CD14-positive monocyte (primary cell): ENCODE results near the gene LIPK. TPM values are rescaled to one million over a fixed set of nuclear protein-coding genes. Genes with fewer than 3 reads are reported as not detected.
"Not testable (repeated sequence)": the region's sequence is repeated elsewhere in the genome, so short reads cannot be mapped to it uniquely, and the experiment has no call there.

ENCODE experiments used
- DNase-seq, 3 donors: peaks; one replicate each; pipeline ENCODE4 v3.0.0-alpha.2; 2011 to 2022
- H2AFZ ChIP-seq: 2 replicates; pipeline ENCODE4 v1.6.0; 2012; ENCODE audit warnings: mild to moderate bottlenecking, low read depth, low read length, inconsistent platforms; ENCODE audit not compliant: insufficient read depth, poor library complexity, severe bottlenecking
- H3K27ac ChIP-seq, 2 donors: 1 replicate in 1 of 2; 2 replicates in 1 of 2; pipeline ENCODE4 v1.5.1; 2012 to 2013; ENCODE audit warnings: low read length in 2 of 2, control low read depth in 1 of 2, inconsistent platforms in 1 of 2, low read depth in 1 of 2, mild to moderate bottlenecking in 1 of 2
- H3K27me3 ChIP-seq, 2 donors: one replicate each; pipeline versions ENCODE4 v1.6.0 to v1.6.1; 2011 to 2013; ENCODE audit warnings: low read length in 2 of 2; ENCODE audit not compliant: control insufficient read depth in 2 of 2, insufficient read depth in 2 of 2
- H3K36me3 ChIP-seq, 2 donors: replicated peaks in 1 of 2; 1 replicate in 1 of 2; 2 replicates in 1 of 2; pipeline versions ENCODE4 v1.5.1 to v1.6.1; 2012 to 2013; ENCODE audit warnings: low read length in 2 of 2, control low read depth in 1 of 2, inconsistent platforms in 1 of 2, mild to moderate bottlenecking in 1 of 2; ENCODE audit not compliant: insufficient read depth in 2 of 2, control insufficient read depth in 1 of 2
- H3K4me1 ChIP-seq, 2 donors: 1 replicate in 1 of 2; 2 replicates in 1 of 2; pipeline versions ENCODE4 v1.5.1 to v1.6.1; 2012 to 2013; ENCODE audit warnings: low read length in 2 of 2, control low read depth in 1 of 2, inconsistent platforms in 1 of 2, mild to moderate bottlenecking in 1 of 2, moderate library complexity in 1 of 2; ENCODE audit not compliant: insufficient read depth in 2 of 2, control insufficient read depth in 1 of 2
- H3K4me2 ChIP-seq: replicated peaks from 2 replicates; pipeline ENCODE3; 2012; ENCODE audit warnings: low read length, moderate library complexity, mild to moderate bottlenecking; ENCODE audit not compliant: poor library complexity, severe bottlenecking; ENCODE audit errors: extremely low read depth
- H3K4me3 ChIP-seq, 3 experiments: fragments of 200-600 bp in 1 of 3; sonication (generic) in 1 of 3; replicated peaks in 1 of 3; 1 replicate in 2 of 3; 2 replicates in 1 of 3; pipeline ENCODE4 v1.5.1; 2011 to 2013; ENCODE audit warnings: low read length in 3 of 3, mild to moderate bottlenecking in 3 of 3, control low read depth in 2 of 3, low read depth in 2 of 3, inconsistent platforms in 1 of 3, moderate library complexity in 1 of 3
- H3K79me2 ChIP-seq: 2 replicates; pipeline ENCODE4 v1.6.0; 2012; ENCODE audit warnings: mild to moderate bottlenecking, control low read depth, inconsistent platforms, low read length, moderate library complexity; ENCODE audit not compliant: insufficient read depth
- H3K9ac ChIP-seq: 2 replicates; pipeline ENCODE4 v1.6.0; 2017; ENCODE audit warnings: low read length, mild to moderate bottlenecking; ENCODE audit not compliant: insufficient read depth, poor library complexity, severe bottlenecking
- H3K9me3 ChIP-seq, 2 donors: replicated peaks in 1 of 2; 1 replicate in 1 of 2; 2 replicates in 1 of 2; pipeline versions ENCODE4 v1.5.1 to v1.6.1; 2012 to 2013; ENCODE audit warnings: low read length in 2 of 2, control low read depth in 1 of 2; ENCODE audit not compliant: control insufficient read depth in 1 of 2, insufficient read depth in 1 of 2
- H4K20me1 ChIP-seq: 2 replicates; pipeline ENCODE4 v1.6.0; 2012; ENCODE audit warnings: mild to moderate bottlenecking, low read length, control low read depth, moderate library complexity; ENCODE audit not compliant: insufficient read depth
- H3K27ac Mint-ChIP-seq, 7 donors: one replicate each; pipeline ENCODE4 v1.8.0; 2020; ENCODE audit warnings: mild to moderate bottlenecking in 7 of 7, mixed read lengths in 7 of 7, moderate library complexity in 6 of 7, inconsistent platforms in 2 of 7
- H3K27me3 Mint-ChIP-seq, 3 donors: one replicate each; pipeline ENCODE4 v1.8.0; 2021 to 2022; ENCODE audit warnings: low read depth in 3 of 3, mild to moderate bottlenecking in 3 of 3, mixed read lengths in 3 of 3, moderate library complexity in 3 of 3, inconsistent platforms in 1 of 3
- H3K36me3 Mint-ChIP-seq, 2 donors: one replicate each; pipeline ENCODE4 v1.8.0; 2020; ENCODE audit warnings: mixed read lengths in 2 of 2, inconsistent platforms in 1 of 2, mild to moderate bottlenecking in 1 of 2
- H3K4me1 Mint-ChIP-seq: one replicate; pipeline ENCODE4 v1.8.0; 2020; ENCODE audit warnings: mild to moderate bottlenecking, mixed read lengths
- H3K4me3 Mint-ChIP-seq, 2 donors: one replicate each; pipeline ENCODE4 v1.8.0; 2020; ENCODE audit warnings: mild to moderate bottlenecking in 2 of 2, mixed read lengths in 2 of 2, moderate library complexity in 1 of 2
- H3K9me3 Mint-ChIP-seq, 7 donors: one replicate each; pipeline ENCODE4 v1.8.0; 2020 to 2022; ENCODE audit warnings: mixed read lengths in 7 of 7, mild to moderate bottlenecking in 6 of 7, moderate library complexity in 6 of 7, inconsistent platforms in 2 of 7
- WGBS: methylation state at CpG from one replicate; pipeline ENCODE4 v1.1.5; 2013; ENCODE audit warnings: missing lambda C conversion rate; ENCODE audit not compliant: insufficient coverage; 5-methylcytosine and 5-hydroxymethylcytosine counted together
- intact Hi-C, 2 donors: fragments of 100-400 bp; cut with micrococcal nuclease; formaldehyde crosslinking; loops; one replicate each; pipeline versions ENCODE4 v1.15.0 to v1.15.1; 2023
- polyA plus RNA-seq, 3 donors: library from polyadenylated mRNA; depleted of rRNA in 1 of 3; unstranded in 2 of 3; stranded (reverse) in 1 of 3; fragments of 300-500 nt in 2 of 3; fragments of >200 nt in 1 of 3; fragmentation: Illumina TruSeq in 2 of 3; gene quantifications; 1 replicate in 2 of 3; 2 replicates in 1 of 3; pipeline ENCODE4 v1.2.3, GENCODE V29; 2012 to 2021
- TF ChIP-seq, protein P1 (sequence below): fragments of 200-600 bp; IDR thresholded peaks from one replicate; pipeline ENCODE4 v1.8.0; 2022; ENCODE audit warnings: antibody characterized with exemption, mild to moderate bottlenecking

LIPK gene
- polyA plus RNA-seq, 3 donors: not detected

DNA sequence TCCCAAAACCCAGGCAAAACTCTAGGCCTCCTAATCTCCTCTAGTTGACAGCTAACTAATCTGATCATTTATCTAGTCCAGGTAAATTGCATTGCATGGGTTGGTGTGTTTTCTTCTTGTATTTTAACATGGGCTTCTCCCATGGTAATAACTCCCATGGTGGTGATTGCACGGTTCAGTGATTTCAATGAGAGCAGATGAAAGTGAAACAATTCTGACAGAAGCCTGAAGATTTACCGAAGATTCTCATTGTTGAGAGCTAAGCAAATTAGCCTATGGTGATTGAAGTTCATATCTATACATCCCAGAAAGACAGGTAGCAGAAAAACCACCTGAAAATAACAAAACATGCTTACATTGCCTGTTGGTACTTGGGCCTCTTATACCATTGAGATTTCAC is 27.2 kb downstream of the LIPK start:
- H3K27me3 ChIP-seq: no peaks in the 10 kb centered on the region
- no peak overlapping the region for H3K9ac ChIP-seq
- H3K9me3 ChIP-seq: no peaks in the 10 kb centered on the region
- Mint-ChIP-seq H3K36me3 (no peaks in the 10 kb centered on the region), H3K4me3 (no peak overlapping the region), H3K4me1 (peaks cover 9% of the 10 kb centered on the region), H3K27me3 (peaks cover 0 to 3% (median 2%) of the 10 kb centered on the region in 3 donors), H3K9me3 (no peaks in the 10 kb centered on the region), H3K27ac (no peak overlapping the region)
- H3K79me2 ChIP-seq: no peaks in the 10 kb centered on the region
- no peaks in the 10 kb centered on the region for H3K36me3 ChIP-seq
- no peak overlapping the region for H2AFZ ChIP-seq
- peaks cover 0 to 6% of the 10 kb centered on the region in 2 donors for H3K4me1 ChIP-seq
- TF ChIP-seq, protein P1, sequence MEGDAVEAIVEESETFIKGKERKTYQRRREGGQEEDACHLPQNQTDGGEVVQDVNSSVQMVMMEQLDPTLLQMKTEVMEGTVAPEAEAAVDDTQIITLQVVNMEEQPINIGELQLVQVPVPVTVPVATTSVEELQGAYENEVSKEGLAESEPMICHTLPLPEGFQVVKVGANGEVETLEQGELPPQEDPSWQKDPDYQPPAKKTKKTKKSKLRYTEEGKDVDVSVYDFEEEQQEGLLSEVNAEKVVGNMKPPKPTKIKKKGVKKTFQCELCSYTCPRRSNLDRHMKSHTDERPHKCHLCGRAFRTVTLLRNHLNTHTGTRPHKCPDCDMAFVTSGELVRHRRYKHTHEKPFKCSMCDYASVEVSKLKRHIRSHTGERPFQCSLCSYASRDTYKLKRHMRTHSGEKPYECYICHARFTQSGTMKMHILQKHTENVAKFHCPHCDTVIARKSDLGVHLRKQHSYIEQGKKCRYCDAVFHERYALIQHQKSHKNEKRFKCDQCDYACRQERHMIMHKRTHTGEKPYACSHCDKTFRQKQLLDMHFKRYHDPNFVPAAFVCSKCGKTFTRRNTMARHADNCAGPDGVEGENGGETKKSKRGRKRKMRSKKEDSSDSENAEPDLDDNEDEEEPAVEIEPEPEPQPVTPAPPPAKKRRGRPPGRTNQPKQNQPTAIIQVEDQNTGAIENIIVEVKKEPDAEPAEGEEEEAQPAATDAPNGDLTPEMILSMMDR: no peak
- no peak overlapping the region for H3K4me2 ChIP-seq
- no CpG with 5 or more reads among the region's 2 CpGs for WGBS
- no peak overlapping the region for H3K4me3 ChIP-seq
- H3K27ac ChIP-seq: no peak overlapping the region
- DNase-seq: no peak
- intact Hi-C loops: no loop called here
- H4K20me1 ChIP-seq: no peaks in the 10 kb centered on the region

DNA sequence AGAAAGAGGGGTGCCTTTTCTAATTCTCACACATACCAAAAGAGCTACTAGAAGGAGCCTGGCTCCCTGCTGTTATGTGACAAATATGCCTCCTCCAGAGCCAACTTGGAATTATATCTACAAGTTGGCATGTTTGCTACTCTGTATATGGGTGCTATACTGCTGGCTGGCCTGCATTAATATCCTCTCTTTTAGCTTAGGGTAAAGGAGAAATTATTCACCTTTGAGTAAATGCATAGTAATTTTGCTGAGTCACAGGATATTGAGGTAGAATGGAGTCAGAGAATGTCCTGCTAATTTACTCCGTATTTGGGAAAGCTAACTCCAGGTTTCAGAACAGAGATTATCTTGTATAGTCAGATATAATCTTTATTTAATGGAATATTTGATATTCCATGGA is 29.6 kb downstream of the LIPK start:
- Histone ChIP-seq H4K20me1 (no peaks in the 10 kb centered on the region), H3K4me1 (peaks cover 0 to 6% of the 10 kb centered on the region in 2 donors), H2AFZ (no peak overlapping the region), H3K9me3 (no peaks in the 10 kb centered on the region), H3K27me3 (peaks cover 0 to 2% of the 10 kb centered on the region in 2 donors), H3K79me2 (no peaks in the 10 kb centered on the region), H3K36me3 (no peaks in the 10 kb centered on the region), H3K4me2 (no peak overlapping the region), H3K9ac (no peak overlapping the region), H3K4me3 (no peak overlapping the region), H3K27ac (no peak overlapping the region)
- H3K4me1 Mint-ChIP-seq: peaks cover 9% of the 10 kb centered on the region
- TF ChIP-seq, protein P1: no peak
- no peaks in the 10 kb centered on the region for H3K36me3 Mint-ChIP-seq
- no peak overlapping the region for H3K4me3 Mint-ChIP-seq
- H3K9me3 Mint-ChIP-seq: no peaks in the 10 kb centered on the region
- no peak for DNase-seq
- no peak overlapping the region for H3K27ac Mint-ChIP-seq
- H3K27me3 Mint-ChIP-seq: peaks cover 0 to 4% (median 3%) of the 10 kb centered on the region in 3 donors
- intact Hi-C loops: no loop called here
- no CpG with 5 or more reads among the region's 1 CpG for WGBS

DNA sequence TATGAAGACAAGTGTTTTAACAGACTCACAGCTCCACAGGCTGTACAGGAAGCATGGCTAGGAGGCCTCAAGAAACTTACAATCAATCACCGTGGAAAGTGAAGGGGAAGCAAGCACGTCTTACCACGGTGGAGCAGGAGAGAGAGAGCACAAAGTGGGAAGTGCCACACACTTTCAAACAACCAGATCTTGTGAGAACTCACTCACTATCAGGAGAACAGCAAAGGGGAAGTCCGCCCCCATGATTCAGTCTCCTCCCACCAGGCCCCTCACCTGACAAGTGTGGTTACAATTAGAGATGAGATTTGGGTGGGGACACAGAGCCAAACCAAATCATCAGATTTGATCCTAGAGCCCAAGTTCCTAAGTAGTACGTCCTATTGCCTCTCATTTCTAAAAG is 35.9 kb downstream of the LIPK start:
- H3K36me3 Mint-ChIP-seq, H3K36me3 ChIP-seq, H3K27me3 ChIP-seq, H3K9ac ChIP-seq, H3K4me1 Mint-ChIP-seq, H3K4me3 ChIP-seq, H2AFZ ChIP-seq, H3K4me3 Mint-ChIP-seq, H4K20me1 ChIP-seq, H3K27ac ChIP-seq, H3K4me2 ChIP-seq, H3K79me2 ChIP-seq, H3K4me1 ChIP-seq, intact Hi-C loops: not testable (repeated sequence)
- peak in 2 of 3 donors; percentile 20 to 66 for DNase-seq
- Mint-ChIP-seq H3K9me3 (peaks cover 6 to 29% (median 13%) of the 10 kb centered on the region in 7 donors), H3K27ac (peak overlapping the region in 2 of 7 donors; percentile 59 to 78), H3K27me3 (peaks cover 1 to 13% (median 3%) of the 10 kb centered on the region in 3 donors)
- peaks cover 3 to 11% of the 10 kb centered on the region in 2 donors for H3K9me3 ChIP-seq
- WGBS: no CpG with 5 or more reads among the region's 5 CpGs
